Measurements from ENCODE around the gene VAV1.

VAV1 gene, protein sequence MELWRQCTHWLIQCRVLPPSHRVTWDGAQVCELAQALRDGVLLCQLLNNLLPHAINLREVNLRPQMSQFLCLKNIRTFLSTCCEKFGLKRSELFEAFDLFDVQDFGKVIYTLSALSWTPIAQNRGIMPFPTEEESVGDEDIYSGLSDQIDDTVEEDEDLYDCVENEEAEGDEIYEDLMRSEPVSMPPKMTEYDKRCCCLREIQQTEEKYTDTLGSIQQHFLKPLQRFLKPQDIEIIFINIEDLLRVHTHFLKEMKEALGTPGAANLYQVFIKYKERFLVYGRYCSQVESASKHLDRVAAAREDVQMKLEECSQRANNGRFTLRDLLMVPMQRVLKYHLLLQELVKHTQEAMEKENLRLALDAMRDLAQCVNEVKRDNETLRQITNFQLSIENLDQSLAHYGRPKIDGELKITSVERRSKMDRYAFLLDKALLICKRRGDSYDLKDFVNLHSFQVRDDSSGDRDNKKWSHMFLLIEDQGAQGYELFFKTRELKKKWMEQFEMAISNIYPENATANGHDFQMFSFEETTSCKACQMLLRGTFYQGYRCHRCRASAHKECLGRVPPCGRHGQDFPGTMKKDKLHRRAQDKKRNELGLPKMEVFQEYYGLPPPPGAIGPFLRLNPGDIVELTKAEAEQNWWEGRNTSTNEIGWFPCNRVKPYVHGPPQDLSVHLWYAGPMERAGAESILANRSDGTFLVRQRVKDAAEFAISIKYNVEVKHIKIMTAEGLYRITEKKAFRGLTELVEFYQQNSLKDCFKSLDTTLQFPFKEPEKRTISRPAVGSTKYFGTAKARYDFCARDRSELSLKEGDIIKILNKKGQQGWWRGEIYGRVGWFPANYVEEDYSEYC

DNA sequence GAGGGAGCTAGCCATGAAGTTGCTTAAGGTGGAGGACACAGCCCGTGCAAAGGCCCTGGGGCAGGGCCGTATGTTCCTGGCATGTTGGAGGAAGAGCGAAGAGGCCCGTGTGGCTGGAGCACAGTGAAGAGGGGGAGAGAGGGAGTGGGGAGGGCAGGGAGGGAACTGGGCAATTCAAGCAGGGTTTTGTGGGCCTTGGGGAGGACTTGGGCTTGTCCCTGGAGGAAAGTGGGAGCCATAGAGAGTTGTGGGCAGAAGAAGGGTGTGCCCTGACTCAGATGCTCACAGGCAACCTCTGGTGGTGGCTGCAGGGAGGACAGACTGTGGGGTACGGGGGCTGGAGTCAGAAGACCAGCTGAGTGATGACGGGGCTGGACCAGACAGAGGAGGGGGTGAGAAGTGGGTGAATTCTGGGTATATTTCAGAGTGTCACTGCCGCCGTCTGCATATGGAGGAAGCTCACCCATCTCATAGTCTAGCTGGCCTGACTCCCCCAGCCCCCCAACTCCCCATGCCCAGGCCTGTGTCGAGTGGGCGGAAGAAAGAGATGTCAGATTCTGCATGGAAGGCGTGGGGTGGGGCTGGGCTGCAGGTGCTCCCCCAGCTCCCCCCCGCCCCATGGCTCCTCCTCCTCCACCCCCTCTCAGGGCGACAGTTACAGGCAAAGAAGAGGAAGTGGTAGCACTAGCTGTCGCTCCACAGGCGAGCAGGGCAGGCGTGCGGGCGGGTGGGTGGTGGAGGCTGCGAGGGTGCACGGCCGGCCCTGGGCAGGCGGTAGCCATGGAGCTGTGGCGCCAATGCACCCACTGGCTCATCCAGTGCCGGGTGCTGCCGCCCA, at the start of gene VAV1:
Gene VAV1, plus strand, starts transcription at position 681 of the 838 bp plus-strand sequence. Its CDS starts 100 bp downstream, at position 781.
- DNase-seq (ENCODE audit: low spot score in 2 of 2), result peak; percentile 56 to 89
- ATAC-seq, result peak; percentile 75
- peaks cover 3% of the 10 kb centered on the region for H3K9me3 Mint-ChIP-seq
- H3K36me3 Mint-ChIP-seq, result peaks cover 37% of the 10 kb centered on the region
- peak within 1 kb of the TSS; percentile 98 for H3K27ac Mint-ChIP-seq
- H3K4me3 Mint-ChIP-seq, result peak within 1 kb of the TSS; percentile 99
- H3K4me1 Mint-ChIP-seq, result peaks cover 62% of the 10 kb centered on the region

GRCh38 chr19:6723108-6723618, 49.3 kb upstream of the VAV1 start:
- no peaks in the 10 kb centered on the region for H3K9me3 Mint-ChIP-seq
- no peak for DNase-seq (ENCODE audit: low spot score in 2 of 2)
- H3K4me1 Mint-ChIP-seq, result peaks cover 38% of the 10 kb centered on the region
- no peak overlapping the region for H3K27ac Mint-ChIP-seq
- no peak overlapping the region for H3K4me3 Mint-ChIP-seq
- H3K36me3 Mint-ChIP-seq, result no peaks in the 10 kb centered on the region
- ATAC-seq, result no peak

DNA sequence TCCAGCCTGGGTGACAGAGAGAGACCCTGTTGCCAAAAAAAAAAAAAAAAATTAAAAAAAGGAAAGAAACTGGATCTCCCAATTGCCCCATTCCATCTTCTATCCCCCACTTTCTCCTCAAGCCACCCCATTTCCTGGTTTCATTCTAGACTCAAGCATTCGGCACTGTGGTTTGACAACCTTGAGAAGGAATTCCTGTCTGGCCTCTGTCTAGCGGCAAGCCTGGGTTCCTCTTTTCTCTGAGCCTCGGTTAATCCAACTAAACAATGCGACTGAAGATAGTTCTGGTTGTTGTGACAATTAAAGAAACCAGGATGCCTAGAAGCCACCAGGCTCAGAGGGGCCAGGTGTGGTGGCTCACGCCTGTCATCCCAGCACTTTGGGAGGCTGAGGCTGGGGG, 48.8 kb upstream of the VAV1 start:
- no peak overlapping the region for H3K27ac Mint-ChIP-seq
- no peak for DNase-seq (ENCODE audit: low spot score in 2 of 2)
- ATAC-seq, result no peak
- H3K9me3 Mint-ChIP-seq, result no peaks in the 10 kb centered on the region
- H3K4me3 Mint-ChIP-seq, result no peak overlapping the region
- H3K36me3 Mint-ChIP-seq, result no peaks in the 10 kb centered on the region
- peaks cover 38% of the 10 kb centered on the region for H3K4me1 Mint-ChIP-seq

- peaks cover 6% of the 10 kb centered on the region for H3K36me3 Mint-ChIP-seq
- ATAC-seq (no peak), DNase-seq (ENCODE audit: low spot score in 2 of 2) (no peak)
- no peaks in the 10 kb centered on the region for H3K9me3 Mint-ChIP-seq
- peaks cover 35% of the 10 kb centered on the region for H3K4me1 Mint-ChIP-seq
- no peak overlapping the region for H3K4me3 Mint-ChIP-seq
- H3K27ac Mint-ChIP-seq, result peak overlapping the region; percentile 29
Observed at GRCh38 chr19:6724631-6725492, 47.6 kb upstream of the VAV1 start.

DNA sequence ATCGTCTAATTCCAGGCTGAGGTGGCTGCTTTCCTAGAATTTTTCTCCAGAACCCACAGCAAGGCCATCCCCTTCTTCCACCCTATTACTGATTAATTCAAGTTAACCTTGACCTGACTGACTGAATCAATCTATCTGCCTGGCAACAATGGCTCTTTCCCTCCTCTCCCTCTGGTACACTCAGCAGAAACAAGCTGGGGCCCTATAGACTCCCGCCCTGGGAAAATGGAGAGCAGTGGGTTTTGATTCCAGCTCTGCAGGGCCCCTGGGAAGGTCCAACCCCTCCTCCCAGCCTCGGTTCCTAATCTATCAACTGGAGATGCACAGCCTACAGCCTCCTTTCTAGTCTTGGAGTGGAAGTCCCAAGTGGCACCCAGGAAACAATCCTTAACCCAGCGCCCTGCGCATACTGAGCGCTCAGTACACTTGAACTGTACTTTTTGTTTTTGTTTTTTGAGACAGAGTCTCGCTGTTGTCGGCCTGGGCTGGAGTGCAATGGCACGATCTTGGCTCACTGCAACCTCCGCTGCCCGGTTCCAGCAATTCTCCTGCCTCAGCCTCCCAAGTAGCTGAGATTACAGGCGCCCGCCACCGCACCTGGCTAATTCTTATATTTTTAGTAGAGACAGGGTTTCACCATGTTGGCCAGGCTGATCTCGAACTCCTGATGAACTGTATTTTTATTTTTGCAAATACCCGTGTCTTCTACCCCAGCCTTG, 46.8 kb upstream of the VAV1 start:
- DNase-seq (ENCODE audit: low spot score in 2 of 2) (no peak), ATAC-seq (no peak)
- peaks cover 10% of the 10 kb centered on the region for H3K36me3 Mint-ChIP-seq
- no peak overlapping the region for H3K4me3 Mint-ChIP-seq
- H3K27ac Mint-ChIP-seq, result peak overlapping the region; percentile 29
- H3K9me3 Mint-ChIP-seq, result no peaks in the 10 kb centered on the region
- H3K4me1 Mint-ChIP-seq, result peaks cover 27% of the 10 kb centered on the region

DNA sequence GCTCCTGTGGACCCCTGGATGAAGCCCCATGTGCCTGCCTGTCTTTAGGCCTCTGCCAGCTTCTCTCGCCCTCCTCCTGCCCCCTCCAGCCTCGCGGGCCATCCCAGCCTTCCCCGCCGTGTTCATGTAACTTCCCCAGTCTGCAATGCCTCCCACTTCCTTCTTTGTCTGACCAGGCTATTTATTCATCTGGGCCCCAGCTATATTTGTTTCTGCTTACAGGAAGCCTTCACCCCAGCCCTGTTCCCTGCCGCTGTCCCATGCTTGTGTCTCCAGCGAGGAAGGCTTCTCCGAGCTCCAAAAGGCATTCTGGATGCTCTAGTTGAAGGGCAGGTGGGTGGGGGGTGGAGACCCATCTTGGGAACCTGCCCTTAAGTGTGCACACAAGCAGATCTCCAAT, 44.2 kb upstream of the VAV1 start:
- Mint-ChIP-seq H3K9me3 (no peaks in the 10 kb centered on the region), H3K36me3 (peaks cover 29% of the 10 kb centered on the region), H3K27ac (peak overlapping the region; percentile 72), H3K4me1 (peaks cover 28% of the 10 kb centered on the region), H3K4me3 (no peak overlapping the region)
- ATAC-seq (no peak), DNase-seq (ENCODE audit: low spot score in 2 of 2) (no peak)

- Mint-ChIP-seq H3K36me3 (peaks cover 41% of the 10 kb centered on the region), H3K27ac (no peak overlapping the region), H3K9me3 (no peaks in the 10 kb centered on the region), H3K4me3 (no peak overlapping the region), H3K4me1 (peaks cover 28% of the 10 kb centered on the region)
- no peak for DNase-seq (ENCODE audit: low spot score in 2 of 2)
- ATAC-seq, result no peak
Observed at GRCh38 chr19:6729573-6730152, 42.8 kb upstream of the VAV1 start.

DNA sequence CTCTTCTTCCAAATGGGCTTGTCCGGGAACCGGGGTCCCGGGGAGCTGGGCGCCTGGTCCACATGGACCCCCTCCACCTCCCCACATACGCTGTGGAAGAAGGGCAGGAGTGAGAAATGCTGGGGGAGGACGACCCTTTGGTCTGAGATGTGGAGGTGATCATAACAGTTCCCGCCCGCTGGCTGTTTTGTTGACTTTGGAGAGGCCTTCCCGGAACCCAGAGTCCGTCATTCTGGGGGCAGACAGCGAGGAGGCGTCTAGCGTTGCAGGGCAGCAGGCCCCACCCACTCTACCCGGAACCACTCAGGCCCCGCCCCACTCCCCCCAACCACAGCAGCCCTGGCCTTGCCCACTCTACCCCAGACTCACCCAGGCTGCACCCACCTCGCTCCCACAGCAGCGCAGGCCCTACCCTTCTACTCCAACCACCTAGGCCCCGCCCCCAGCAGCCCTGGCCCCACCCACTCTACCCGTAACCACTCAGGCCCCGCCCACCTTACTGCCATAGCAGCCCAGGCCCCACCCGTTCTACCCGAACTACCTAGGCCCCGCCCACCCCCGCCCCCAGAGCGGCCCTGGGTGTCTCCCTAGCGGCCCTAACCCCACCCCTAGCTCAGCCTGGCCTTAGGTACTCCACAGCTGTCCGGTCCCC, 42.2 kb upstream of the VAV1 start:
- peaks cover 23% of the 10 kb centered on the region for H3K4me1 Mint-ChIP-seq
- DNase-seq (ENCODE audit: low spot score in 2 of 2), result no peak
- peaks cover 42% of the 10 kb centered on the region for H3K36me3 Mint-ChIP-seq
- ATAC-seq, result peak; percentile 12
- no peaks in the 10 kb centered on the region for H3K9me3 Mint-ChIP-seq
- no peak overlapping the region for H3K4me3 Mint-ChIP-seq
- H3K27ac Mint-ChIP-seq, result no peak overlapping the region

DNA sequence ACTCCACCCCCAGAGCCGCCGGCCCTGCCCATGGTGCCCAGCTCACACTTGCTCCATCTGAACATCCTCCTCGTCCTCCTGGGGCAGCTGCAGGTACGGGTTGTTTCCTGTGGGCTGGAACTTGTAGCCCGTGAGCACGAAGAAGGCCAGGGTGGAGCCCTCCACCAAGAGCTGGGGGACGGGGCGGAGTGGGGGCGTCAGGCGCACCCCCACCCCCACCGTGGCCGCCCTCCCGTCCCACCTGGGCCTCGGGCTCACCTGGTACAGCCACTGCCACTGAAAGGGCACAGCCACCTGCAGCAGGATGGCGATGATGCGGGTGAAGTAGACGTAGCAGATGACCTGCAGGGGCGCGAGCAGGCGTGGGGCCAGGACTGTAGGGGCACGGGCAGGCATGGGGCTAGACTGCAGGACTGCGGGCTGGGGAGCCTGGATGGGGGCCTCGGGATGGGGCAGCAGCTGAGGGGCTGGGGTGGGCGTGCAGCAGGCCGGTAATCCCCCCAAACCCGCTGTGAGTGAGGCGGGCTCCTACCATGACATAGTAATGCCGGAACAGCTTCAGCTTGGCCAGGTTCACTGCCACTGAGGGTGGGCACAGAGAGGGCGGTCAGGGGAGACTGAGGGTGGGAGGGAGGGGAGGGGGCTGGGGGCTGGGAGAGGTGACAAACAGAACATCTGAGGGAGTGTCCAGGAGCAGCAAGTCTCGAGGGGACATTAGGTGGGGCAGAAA, 41.4 kb upstream of the VAV1 start:
- peaks cover 50% of the 10 kb centered on the region for H3K36me3 Mint-ChIP-seq
- H3K4me3 Mint-ChIP-seq, result no peak overlapping the region
- ATAC-seq, result no peak
- no peak overlapping the region for H3K27ac Mint-ChIP-seq
- no peaks in the 10 kb centered on the region for H3K9me3 Mint-ChIP-seq
- H3K4me1 Mint-ChIP-seq, result peaks cover 24% of the 10 kb centered on the region
- DNase-seq (ENCODE audit: low spot score in 2 of 2), result no peak

DNA sequence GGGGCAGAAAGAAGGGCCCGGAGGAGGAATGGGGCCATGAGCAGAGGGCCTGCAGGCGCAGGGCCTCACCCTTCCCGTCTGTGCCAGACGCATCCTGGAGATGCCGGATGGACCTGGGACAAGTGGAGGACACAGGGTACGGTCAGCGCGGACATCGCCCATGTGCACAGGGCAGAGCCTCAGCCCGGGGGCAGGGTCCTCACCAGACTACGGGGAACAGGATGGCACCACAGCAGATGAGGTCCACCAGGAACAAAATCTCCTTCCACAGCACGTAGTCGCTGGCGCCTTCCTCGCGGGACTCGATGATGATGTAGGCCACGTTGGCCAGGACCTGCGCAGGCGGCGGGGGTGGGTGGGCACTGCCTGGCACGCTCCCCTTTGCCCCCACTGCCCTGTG, 40.7 kb upstream of the VAV1 start:
- no peak overlapping the region for H3K4me3 Mint-ChIP-seq

DNA sequence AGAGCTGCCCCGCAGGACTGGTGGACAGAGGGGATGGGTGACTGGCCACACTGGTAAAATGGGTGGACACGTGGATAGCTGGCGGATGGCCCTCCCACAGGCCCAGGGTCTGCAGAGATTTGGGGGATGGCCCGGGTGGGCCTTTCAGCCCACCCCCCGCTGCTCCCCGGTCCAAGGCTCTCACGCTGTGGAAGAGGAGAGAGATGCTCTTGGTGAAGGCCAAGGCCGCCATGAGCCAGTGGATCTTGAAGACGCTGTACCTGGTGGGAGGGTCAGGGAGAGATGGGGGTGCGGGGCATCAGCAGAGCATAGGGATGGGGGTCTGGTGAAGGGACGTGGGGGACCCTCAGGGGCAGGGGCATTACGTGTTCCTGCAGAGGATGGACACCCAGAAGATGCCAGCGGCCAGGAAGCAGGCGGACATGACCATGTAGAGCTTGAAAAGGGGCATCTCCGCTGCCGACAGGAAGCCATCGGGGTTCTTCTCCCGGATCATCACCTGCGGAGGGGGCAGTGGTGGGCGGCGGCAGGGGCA, 39.6 kb upstream of the VAV1 start:
- DNase-seq (ENCODE audit: low spot score in 2 of 2) (no peak), ATAC-seq (no peak)
- peak overlapping the region; percentile 34 for H3K27ac Mint-ChIP-seq
- H3K4me1 Mint-ChIP-seq, result peaks cover 32% of the 10 kb centered on the region
- H3K4me3 Mint-ChIP-seq, result no peak overlapping the region
- no peaks in the 10 kb centered on the region for H3K9me3 Mint-ChIP-seq
- peaks cover 65% of the 10 kb centered on the region for H3K36me3 Mint-ChIP-seq

More for the DNA sequence above, 40.7 kb upstream of the VAV1 start:
- peaks cover 57% of the 10 kb centered on the region for H3K36me3 Mint-ChIP-seq
- DNase-seq (ENCODE audit: low spot score in 2 of 2) (no peak), ATAC-seq (no peak)
- H3K4me1 Mint-ChIP-seq, result peaks cover 30% of the 10 kb centered on the region
- H3K27ac Mint-ChIP-seq, result no peak overlapping the region
- H3K9me3 Mint-ChIP-seq, result no peaks in the 10 kb centered on the region

DNA sequence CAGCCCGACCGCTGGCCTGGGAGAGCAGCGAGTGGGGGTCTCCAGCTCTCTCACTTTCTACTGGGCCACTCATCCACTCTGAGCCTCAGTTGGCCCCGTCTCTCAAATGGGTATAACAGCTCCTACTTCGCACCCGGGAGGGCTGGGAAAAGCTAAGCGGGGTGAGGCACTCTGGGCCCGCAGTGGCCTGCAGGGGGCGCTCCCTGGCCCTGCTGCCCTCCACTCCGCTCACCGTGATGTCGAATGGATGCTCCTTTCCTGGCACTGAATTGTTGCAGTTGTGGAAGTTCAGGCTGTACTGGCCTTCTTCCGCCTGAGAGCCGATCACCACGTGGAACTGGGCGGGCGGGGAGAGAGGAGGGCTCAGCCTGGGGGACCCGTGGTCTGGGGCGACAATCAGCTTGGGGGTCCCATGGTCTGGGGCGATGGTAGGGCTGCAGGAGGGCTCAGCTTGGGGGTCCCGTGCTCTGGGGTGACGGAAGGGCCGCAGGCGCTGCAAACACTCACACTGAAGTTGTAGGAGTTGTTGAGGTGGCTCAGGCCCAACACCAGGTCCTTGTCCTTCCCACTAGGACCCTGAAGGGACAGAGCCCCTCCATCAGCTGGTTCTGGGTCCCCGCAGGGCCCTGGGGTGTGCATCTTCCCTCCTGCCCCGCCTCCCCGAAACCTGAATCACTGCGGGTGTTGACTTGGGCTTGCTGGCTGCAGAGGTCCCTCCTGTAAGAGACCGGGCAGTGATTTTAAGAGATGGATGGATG, 39.0 kb upstream of the VAV1 start:
- peaks cover 35% of the 10 kb centered on the region for H3K4me1 Mint-ChIP-seq
- H3K9me3 Mint-ChIP-seq, result no peaks in the 10 kb centered on the region
- H3K4me3 Mint-ChIP-seq, result no peak overlapping the region
- H3K27ac Mint-ChIP-seq, result peak overlapping the region; percentile 34
- ATAC-seq, result no peak
- DNase-seq (ENCODE audit: low spot score in 2 of 2), result no peak
- H3K36me3 Mint-ChIP-seq, result peaks cover 71% of the 10 kb centered on the region
